ENCODE measurements around the gene PHACTR2. TPM values are rescaled to one million over a fixed set of nuclear protein-coding genes. Genes with fewer than 3 reads are reported as not detected.

Gene PHACTR2
- total RNA-seq, 6 donors from 2014 or later, result 68.1 to 133 (median 109) TPM

- no peak for TF ChIP-seq CTCF (IDR thresholded peaks at IDR 0.05)
- TF ChIP-seq POLR2AphosphoS5 (IDR thresholded peaks at IDR 0.05), result no peak
- TF ChIP-seq EP300 (IDR thresholded peaks at IDR 0.05), result no peak
- no peaks in the 10 kb centered on the region for H3K9me3 ChIP-seq
- H3K27ac ChIP-seq, result peak overlapping the region; percentile 80 to 82 (median 80)
- H3K27me3 ChIP-seq, result no peaks in the 10 kb centered on the region
- peaks cover 0 to 6% (median 0%) of the 10 kb centered on the region in 4 donors for H3K36me3 ChIP-seq
- H3K4me1 ChIP-seq, result peaks cover 36 to 61% (median 53%) of the 10 kb centered on the region in 4 donors
- peak overlapping the region in 2 of 4 donors; percentile 25 to 32 for H3K4me3 ChIP-seq
- DNase-seq, result no peak
- WGBS, 2 donors, result 57 to 64% methylated on average over 11 to 12 of the region's 12 CpGs
- ATAC-seq (ENCODE audit: low FRiP score in 2 of 2), result no peak
Measured at GRCh38 chr6:143746202-143747119, 68.7 kb downstream of the PHACTR2 start.

- peaks cover 36 to 55% (median 49%) of the 10 kb centered on the region in 4 donors for H3K4me1 ChIP-seq
Measured at GRCh38 chr6:143747347-143747842, 69.6 kb downstream of the PHACTR2 start.

GRCh38 chr6:143749891-143750290, 72.1 kb downstream of the PHACTR2 start:
- peaks cover 15 to 43% (median 32%) of the 10 kb centered on the region in 4 donors for H3K4me1 ChIP-seq
- peaks cover 0 to 6% (median 0%) of the 10 kb centered on the region in 4 donors for H3K36me3 ChIP-seq
- no peak overlapping the region for H3K4me3 ChIP-seq
- no peak for ATAC-seq (ENCODE audit: low FRiP score in 2 of 2)
- H3K27me3 ChIP-seq, result no peaks in the 10 kb centered on the region
- H3K9me3 ChIP-seq, result no peaks in the 10 kb centered on the region
- TF ChIP-seq POLR2A (IDR thresholded peaks at IDR 0.05) (no peak), CTCF (IDR thresholded peaks at IDR 0.05) (no peak), EP300 (IDR thresholded peaks at IDR 0.05) (no peak), POLR2AphosphoS5 (IDR thresholded peaks at IDR 0.05) (no peak)
- no peak for DNase-seq
- H3K27ac ChIP-seq, result no peak overlapping the region
- WGBS, 2 donors, result 95% methylated on average over 1 of the region's 1 CpG

More at GRCh38 chr6:143747347-143747842, 69.6 kb downstream of the PHACTR2 start:
- H3K27me3 ChIP-seq, result no peaks in the 10 kb centered on the region
- no peaks in the 10 kb centered on the region for H3K9me3 ChIP-seq
- no peak for ATAC-seq (ENCODE audit: low FRiP score in 2 of 2)
- no peak overlapping the region for H3K4me3 ChIP-seq
- H3K36me3 ChIP-seq, result peaks cover 0 to 6% (median 0%) of the 10 kb centered on the region in 4 donors
- WGBS, 2 donors, result 62 to 67% methylated on average over 8 of the region's 8 CpGs
- no peak for DNase-seq
- peak overlapping the region in 3 of 4 donors; percentile 12 to 82 (median 81) for H3K27ac ChIP-seq
- TF ChIP-seq POLR2AphosphoS5 (IDR thresholded peaks at IDR 0.05) (no peak), EP300 (IDR thresholded peaks at IDR 0.05) (no peak), POLR2A (IDR thresholded peaks at IDR 0.05) (no peak), CTCF (IDR thresholded peaks at IDR 0.05) (no peak)

- Histone ChIP-seq H3K27ac (no peak overlapping the region), H3K4me1 (peaks cover 7 to 43% (median 32%) of the 10 kb centered on the region in 4 donors), H3K9me3 (no peaks in the 10 kb centered on the region), H3K27me3 (no peaks in the 10 kb centered on the region), H3K4me3 (no peak overlapping the region), H3K36me3 (peaks cover 0 to 6% (median 0%) of the 10 kb centered on the region in 4 donors)
- 69 to 82% methylated on average over 3 of the region's 3 CpGs for WGBS, 2 donors
- no peak for DNase-seq
- no peak for ATAC-seq (ENCODE audit: low FRiP score in 2 of 2)
- TF ChIP-seq CTCF (IDR thresholded peaks at IDR 0.05), result no peak
- no peak for TF ChIP-seq POLR2AphosphoS5 (IDR thresholded peaks at IDR 0.05)
- no peak for TF ChIP-seq EP300 (IDR thresholded peaks at IDR 0.05)
- no peak for TF ChIP-seq POLR2A (IDR thresholded peaks at IDR 0.05)
Measured at GRCh38 chr6:143750877-143751276, 73.1 kb downstream of the PHACTR2 start.

Data from upper lobe of left lung (tissue), 6 donors.